K562 (cell line): ENCODE measurements around the gene CFAP141. TPM values are rescaled to one million over a fixed set of nuclear protein-coding genes. Genes with fewer than 3 reads are reported as not detected.

Experiments
- ATF3 ChIP-seq, 2 experiments: fragments of 450-650 bp in 1 of 2; sonication (generic) in 1 of 2; formaldehyde crosslinking in 1 of 2; IDR thresholded peaks in 1 of 2; conservative IDR thresholded peaks in 1 of 2; 2 replicates each; pipeline versions ENCODE4 v1.6.1 to v1.8.1; 2016 to 2023; ENCODE audit warnings: mild to moderate bottlenecking in 2 of 2, moderate library complexity in 2 of 2, inconsistent platforms in 1 of 2, missing genetic modification reagents in 1 of 2
- CHD4 ChIP-seq: fragments of 200-600 bp; sonication (generic); IDR thresholded peaks from 3 replicates; pipeline ENCODE4 v1.6.1; 2012; ENCODE audit warnings: low read depth, mild to moderate bottlenecking, mixed read lengths, low read length, inconsistent platforms; ENCODE audit not compliant: insufficient read depth, insufficient replicate concordance, poor library complexity, severe bottlenecking
- MCM5 ChIP-seq: fragments of 450-650 bp; IDR thresholded peaks from 2 replicates; pipeline ENCODE4 v1.6.1; 2016; ENCODE audit warnings: low read depth
- MEF2A ChIP-seq: IDR thresholded peaks from 2 replicates; pipeline ENCODE4 v1.6.1; 2011; ENCODE audit warnings: low read depth, mild to moderate bottlenecking, low read length, moderate library complexity; ENCODE audit not compliant: control insufficient read depth
- NUFIP1 ChIP-seq: fragments of 450-650 bp; IDR thresholded peaks from 2 replicates; pipeline ENCODE4 v1.6.1; 2018; ENCODE audit not compliant: partially characterized antibody
- SMARCE1 ChIP-seq: fragments of 450-650 bp; IDR thresholded peaks from 2 replicates; pipeline ENCODE4 v1.7.1; 2016; ENCODE audit warnings: mild to moderate bottlenecking
- SMC3 ChIP-seq: conservative IDR thresholded peaks from 2 replicates; pipeline ENCODE4 v1.6.1; 2011; ENCODE audit warnings: low read depth, low read length, improper control_type of control experiment; ENCODE audit not compliant: insufficient read depth
- SREBF2 ChIP-seq: sonication (generic); formaldehyde crosslinking; IDR thresholded peaks from 2 replicates; pipeline ENCODE4 v1.4.0; 2020; ENCODE audit warnings: mild to moderate bottlenecking, missing genetic modification reagents
- TGIF2 ChIP-seq: sonication (generic); formaldehyde crosslinking; IDR thresholded peaks from 2 replicates; pipeline ENCODE4 v1.8.1; 2022; ENCODE audit warnings: mild to moderate bottlenecking, missing genetic modification reagents, moderate library complexity
- WHSC1 ChIP-seq: IDR thresholded peaks from one replicate; pipeline ENCODE4 v1.6.1; 2012; ENCODE audit warnings: low read length, control low read depth, inconsistent platforms
- ZBED1 ChIP-seq: IDR thresholded peaks from 2 replicates; pipeline ENCODE4 v1.6.1; 2014
- ZFP91 ChIP-seq: sonication (generic); formaldehyde crosslinking; IDR thresholded peaks from 2 replicates; pipeline ENCODE4 v1.8.0; 2022; ENCODE audit warnings: mild to moderate bottlenecking, missing genetic modification reagents
- ZNF140 ChIP-seq: fragments of 250-450 bp; sonication (Bioruptor Pico); IDR thresholded peaks from 2 replicates; pipeline ENCODE4 v1.8.0; 2021; ENCODE audit warnings: moderate library complexity, mild to moderate bottlenecking, inconsistent platforms
- ZNF253 ChIP-seq: fragments of 250-450 bp; sonication (Bioruptor Pico); conservative IDR thresholded peaks from 2 replicates; pipeline ENCODE4 v1.6.1; 2021; ENCODE audit warnings: mild to moderate bottlenecking
- ZNF583 ChIP-seq: fragments of 250-450 bp; sonication (Bioruptor Pico); IDR thresholded peaks from 2 replicates; pipeline ENCODE4 v1.4.0; 2020
- ZNF76 ChIP-seq: fragments of 250-450 bp; sonication (Bioruptor Pico); IDR thresholded peaks from 2 replicates; pipeline ENCODE4 v1.4.0; 2020; ENCODE audit warnings: mild to moderate bottlenecking, moderate library complexity, borderline replicate concordance
- ZNF77 ChIP-seq: fragments of 250-450 bp; sonication (Bioruptor Pico); IDR thresholded peaks from 2 replicates; pipeline ENCODE4 v1.5.0; 2020
- polyA plus RNA-seq, 8 experiments: library from polyadenylated mRNA; depleted of rRNA in 4 of 8; stranded (reverse) in 5 of 8; unstranded in 3 of 8; fragments of >200 nt; fragmentation: Nextera tagmentation in 2 of 8; fragmentation: Illumina TruSeq in 1 of 8; extraction: Ambion mirVana in 2 of 8; extraction: Trizol in 1 of 8; gene quantifications; 2 replicates each; pipeline versions ENCODE4 v1.2.1 to v1.2.3, GENCODE V29; 2011 to 2014; ENCODE audit warnings: inconsistent platforms in 1 of 8, missing spikeins in 1 of 8
- total RNA-seq, 7 experiments: library from RNA; depleted of rRNA in 6 of 7; stranded (reverse); fragments of >200 nt in 6 of 7; fragmentation: Illumina TruSeq in 2 of 7; extraction: Trizol in 2 of 7; gene quantifications; 2 replicates each; pipeline versions ENCODE4 v1.2.1 to v1.2.3, GENCODE V29; 2011 to 2021; ENCODE audit warnings: low replicate concordance in 1 of 7
- TF ChIP-seq, protein P1 (sequence below): fragments of 200-800 bp; sonication (Bioruptor generic); IDR thresholded peaks from 2 replicates; pipeline ENCODE4 v1.6.1; 2017; ENCODE audit warnings: missing genetic modification characterization, missing compliant biosample characterization
- TF ChIP-seq, protein P2 (sequence below): sonication (generic); formaldehyde crosslinking; IDR thresholded peaks from 2 replicates; pipeline ENCODE4 v1.8.0; 2022; ENCODE audit warnings: missing genetic modification reagents, mild to moderate bottlenecking, borderline replicate concordance
- TF ChIP-seq, protein P3 (sequence below): sonication (generic); formaldehyde crosslinking; IDR thresholded peaks from 2 replicates; pipeline ENCODE4 v1.8.1; 2023; ENCODE audit warnings: mild to moderate bottlenecking, missing genetic modification reagents

The CFAP141 gene
- total and polyA plus RNA-seq, 9 of the 15 experiments (the other 6 are each of a cell fraction or from before 2014, with no cell fraction given), result not detected

- TF ChIP-seq, protein P1, sequence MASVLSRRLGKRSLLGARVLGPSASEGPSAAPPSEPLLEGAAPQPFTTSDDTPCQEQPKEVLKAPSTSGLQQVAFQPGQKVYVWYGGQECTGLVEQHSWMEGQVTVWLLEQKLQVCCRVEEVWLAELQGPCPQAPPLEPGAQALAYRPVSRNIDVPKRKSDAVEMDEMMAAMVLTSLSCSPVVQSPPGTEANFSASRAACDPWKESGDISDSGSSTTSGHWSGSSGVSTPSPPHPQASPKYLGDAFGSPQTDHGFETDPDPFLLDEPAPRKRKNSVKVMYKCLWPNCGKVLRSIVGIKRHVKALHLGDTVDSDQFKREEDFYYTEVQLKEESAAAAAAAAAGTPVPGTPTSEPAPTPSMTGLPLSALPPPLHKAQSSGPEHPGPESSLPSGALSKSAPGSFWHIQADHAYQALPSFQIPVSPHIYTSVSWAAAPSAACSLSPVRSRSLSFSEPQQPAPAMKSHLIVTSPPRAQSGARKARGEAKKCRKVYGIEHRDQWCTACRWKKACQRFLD (CRISPR knock-in tag), result peak; percentile 70
- no peak for TF ChIP-seq MCM5
- TF ChIP-seq MEF2A, result no peak
- TF ChIP-seq ZBED1, result no peak; the same call in 1 of the 2 replicates
- TF ChIP-seq ZFP91 (CRISPR knock-in tag), result no peak
- TF ChIP-seq, protein P2, sequence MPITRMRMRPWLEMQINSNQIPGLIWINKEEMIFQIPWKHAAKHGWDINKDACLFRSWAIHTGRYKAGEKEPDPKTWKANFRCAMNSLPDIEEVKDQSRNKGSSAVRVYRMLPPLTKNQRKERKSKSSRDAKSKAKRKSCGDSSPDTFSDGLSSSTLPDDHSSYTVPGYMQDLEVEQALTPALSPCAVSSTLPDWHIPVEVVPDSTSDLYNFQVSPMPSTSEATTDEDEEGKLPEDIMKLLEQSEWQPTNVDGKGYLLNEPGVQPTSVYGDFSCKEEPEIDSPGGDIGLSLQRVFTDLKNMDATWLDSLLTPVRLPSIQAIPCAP (CRISPR knock-in tag), result no peak
- TF ChIP-seq TGIF2 (CRISPR knock-in tag), result no peak
- peak; percentile 73; the same call in 1 of the 2 replicates for TF ChIP-seq ZNF76 (CRISPR knock-in tag)
- TF ChIP-seq SMC3, result no peak
- no peak for TF ChIP-seq ZNF140 (CRISPR knock-in tag)
- no peak for TF ChIP-seq ZNF253 (CRISPR knock-in tag)
- TF ChIP-seq ATF3 (IDR thresholded peaks at IDR 0.05), result no peak; the same call in 1 of the 2 replicates
- TF ChIP-seq ATF3 (CRISPR knock-in tag; conservative IDR thresholded peaks at IDR 0.05), result 0 out of 2 replicates have a peak, but pooled peaks have one; percentile 45
- TF ChIP-seq NUFIP1, result no peak
- no peak for TF ChIP-seq WHSC1
- no peak for TF ChIP-seq CHD4
- TF ChIP-seq SREBF2 (CRISPR knock-in tag), result no peak
- peak; percentile 78; the same call in 1 of the 2 replicates for TF ChIP-seq ZNF583 (CRISPR knock-in tag)
- TF ChIP-seq SMARCE1, result 0 out of 2 replicates have a peak, but pooled peaks have one; percentile 8
- TF ChIP-seq, protein P3, sequence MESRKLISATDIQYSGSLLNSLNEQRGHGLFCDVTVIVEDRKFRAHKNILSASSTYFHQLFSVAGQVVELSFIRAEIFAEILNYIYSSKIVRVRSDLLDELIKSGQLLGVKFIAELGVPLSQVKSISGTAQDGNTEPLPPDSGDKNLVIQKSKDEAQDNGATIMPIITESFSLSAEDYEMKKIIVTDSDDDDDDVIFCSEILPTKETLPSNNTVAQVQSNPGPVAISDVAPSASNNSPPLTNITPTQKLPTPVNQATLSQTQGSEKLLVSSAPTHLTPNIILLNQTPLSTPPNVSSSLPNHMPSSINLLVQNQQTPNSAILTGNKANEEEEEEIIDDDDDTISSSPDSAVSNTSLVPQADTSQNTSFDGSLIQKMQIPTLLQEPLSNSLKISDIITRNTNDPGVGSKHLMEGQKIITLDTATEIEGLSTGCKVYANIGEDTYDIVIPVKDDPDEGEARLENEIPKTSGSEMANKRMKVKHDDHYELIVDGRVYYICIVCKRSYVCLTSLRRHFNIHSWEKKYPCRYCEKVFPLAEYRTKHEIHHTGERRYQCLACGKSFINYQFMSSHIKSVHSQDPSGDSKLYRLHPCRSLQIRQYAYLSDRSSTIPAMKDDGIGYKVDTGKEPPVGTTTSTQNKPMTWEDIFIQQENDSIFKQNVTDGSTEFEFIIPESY (CRISPR knock-in tag), result no peak
- TF ChIP-seq ZNF77, result no peak
Observed at GRCh38 chr1:154220071-154220969, 14.2 kb upstream of the CFAP141 start, which contains the start of gene UBAP2L (continued).
